Measurements from ENCODE around the gene TFAP2A.

The TFAP2A gene

GRCh38 chr6:10382322-10382721 is 32.6 kb downstream of the TFAP2A start:
- no peak for DNase-seq

GRCh38 chr6:10381830-10382208 is 33.1 kb downstream of the TFAP2A start:
- no peak for DNase-seq

DNA sequence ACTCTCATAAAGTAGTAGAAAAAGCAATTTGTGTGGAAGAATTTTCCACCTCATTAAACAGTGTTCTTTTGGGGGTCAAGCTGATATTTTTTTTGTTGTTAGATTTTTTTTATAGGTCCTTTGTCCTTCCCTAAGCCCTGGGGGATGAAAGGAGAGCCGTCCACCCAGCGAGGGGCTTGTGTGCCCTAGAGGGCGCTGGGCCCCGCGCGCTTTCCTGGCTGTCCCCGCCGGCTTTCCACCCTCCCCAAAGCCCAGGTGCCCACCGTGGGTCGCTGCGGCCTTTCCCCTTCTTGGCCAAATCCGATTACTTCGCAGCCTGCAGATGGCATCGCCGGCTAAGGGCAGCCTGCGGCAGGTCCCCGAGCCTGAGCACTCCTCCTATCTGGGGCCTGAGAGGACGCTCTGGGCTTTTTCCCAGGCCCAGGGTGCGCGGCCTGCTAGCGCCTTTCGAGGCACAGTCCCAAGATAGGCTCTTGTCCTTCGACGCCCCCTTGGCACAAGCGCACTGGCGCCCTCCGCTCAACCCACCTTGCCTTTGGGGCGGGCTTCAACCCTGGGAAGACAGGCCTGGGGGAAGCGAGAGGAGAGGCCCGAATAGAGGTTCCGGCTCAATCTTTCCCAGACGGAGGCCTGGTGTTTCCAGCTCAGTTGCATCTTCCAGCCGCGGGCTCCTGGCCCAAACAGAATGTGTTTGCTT is 33.6 kb downstream of the TFAP2A start:
- DNase-seq = no peak

GRCh38 chr6:10375391-10375969 is 39.4 kb downstream of the TFAP2A start:
- no peak for DNase-seq

GRCh38 chr6:10373642-10374359 is 41.1 kb downstream of the TFAP2A start:
- DNase-seq = no peak

DNA sequence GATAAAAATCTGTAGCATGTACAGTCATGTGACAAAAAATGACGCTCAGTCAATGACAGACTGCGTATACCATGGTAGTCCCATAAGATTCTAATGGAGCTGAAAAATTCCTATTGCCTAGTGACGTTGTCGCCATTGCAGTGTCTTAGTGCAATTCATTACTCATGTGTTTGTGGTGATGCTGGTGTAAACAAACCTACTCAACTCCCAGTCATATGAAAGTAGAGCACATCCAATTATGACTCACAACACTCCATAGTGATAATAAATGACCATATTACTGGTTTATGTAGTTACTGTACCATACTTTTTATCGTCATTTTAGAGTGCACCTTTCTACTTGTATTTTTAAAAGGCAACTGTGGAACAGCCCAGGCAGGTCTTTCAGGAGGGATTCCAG is 45.0 kb downstream of the TFAP2A start:
- no peak for DNase-seq

DNA sequence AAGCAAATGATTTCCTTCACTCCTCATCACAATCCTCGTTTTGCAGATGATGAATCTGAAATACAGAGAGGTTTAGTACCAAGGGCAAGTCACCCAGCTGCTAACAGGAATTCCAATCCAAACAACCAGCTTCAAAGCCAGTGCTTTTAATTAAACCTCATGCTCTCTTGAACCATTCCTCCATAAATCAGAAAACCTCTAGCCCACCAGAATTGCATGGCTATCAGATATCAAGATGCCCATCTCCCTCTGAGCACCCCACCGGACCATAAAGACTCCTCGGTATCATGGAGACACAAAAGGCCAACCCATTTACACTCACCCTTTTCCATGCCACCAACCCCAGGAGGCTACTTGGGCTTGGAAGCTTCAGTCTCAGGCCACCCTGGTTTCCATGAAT is 46.0 kb downstream of the TFAP2A start:
- DNase-seq = no peak

DNA sequence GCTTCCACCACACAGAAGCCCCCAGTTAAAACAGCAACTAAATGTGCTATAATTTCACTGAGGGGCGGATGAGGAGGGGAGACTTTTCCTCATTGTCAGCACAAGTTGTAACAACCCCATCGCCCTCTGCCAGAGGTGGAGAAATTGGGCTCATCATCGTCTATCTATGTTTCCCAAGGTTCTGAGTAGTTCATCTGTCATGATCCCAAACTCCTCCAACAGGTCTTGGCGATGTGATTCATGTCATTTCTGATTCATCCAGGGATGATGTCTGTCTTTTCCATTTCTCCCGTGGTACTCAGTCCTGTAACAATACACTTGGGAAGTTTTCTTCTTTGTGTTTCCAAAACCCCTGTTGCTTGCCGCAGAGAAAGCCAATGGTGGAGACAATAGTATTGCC is 51.0 kb downstream of the TFAP2A start:
- no peak for DNase-seq

DNA sequence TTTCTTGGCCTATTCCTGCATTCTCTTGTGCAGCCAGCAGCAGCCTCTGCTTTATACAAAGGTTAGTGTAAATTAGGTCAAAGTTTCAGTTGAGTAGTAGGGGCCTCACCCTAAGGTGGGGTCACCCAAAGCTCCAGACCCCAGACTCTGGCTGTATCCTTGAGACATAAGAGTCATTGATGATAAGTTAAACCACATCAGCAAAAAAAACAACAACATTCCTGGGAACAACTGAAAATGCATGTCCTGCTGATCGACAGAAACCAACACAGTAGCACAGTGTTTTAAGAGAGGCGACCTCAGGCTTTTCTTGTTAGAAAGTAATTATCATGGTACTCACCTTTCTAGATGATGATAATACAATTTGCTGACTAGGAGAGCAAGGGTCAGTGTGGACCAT is 52.6 kb downstream of the TFAP2A start:
- DNase-seq = no peak

- no peak for DNase-seq
Measured at GRCh38 chr6:10361428-10361827, 53.4 kb downstream of the TFAP2A start.

GRCh38 chr6:10359581-10359980 is 55.3 kb downstream of the TFAP2A start:
- DNase-seq = no peak

DNA sequence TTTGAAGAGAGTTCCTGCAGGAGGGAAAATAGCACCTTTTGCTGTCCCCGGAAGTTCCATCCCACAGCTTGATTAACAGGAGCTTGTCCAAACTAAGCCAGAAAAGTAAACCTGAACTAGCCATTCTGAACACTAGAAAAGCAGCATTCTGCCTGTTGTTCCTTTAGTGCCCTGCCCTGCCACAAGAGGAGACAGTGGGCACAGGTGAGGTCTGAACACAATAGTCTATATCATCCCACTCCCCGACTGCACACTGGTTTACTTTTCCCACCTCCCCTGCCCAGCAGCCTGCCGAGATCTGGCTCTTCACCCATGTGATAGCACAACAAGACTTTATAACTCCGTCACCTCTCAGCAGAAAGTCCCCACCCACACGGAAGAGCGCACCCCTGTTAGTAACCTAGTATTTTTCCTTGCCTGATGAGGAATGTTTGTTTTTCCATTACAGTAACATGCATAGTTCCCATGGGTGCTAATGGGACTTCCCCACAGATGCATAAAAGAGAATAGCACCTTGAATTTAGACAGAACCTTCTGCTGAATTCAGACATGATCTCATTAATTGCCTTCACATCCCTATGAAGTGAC is 59.7 kb downstream of the TFAP2A start:
- no peak for DNase-seq

DNA sequence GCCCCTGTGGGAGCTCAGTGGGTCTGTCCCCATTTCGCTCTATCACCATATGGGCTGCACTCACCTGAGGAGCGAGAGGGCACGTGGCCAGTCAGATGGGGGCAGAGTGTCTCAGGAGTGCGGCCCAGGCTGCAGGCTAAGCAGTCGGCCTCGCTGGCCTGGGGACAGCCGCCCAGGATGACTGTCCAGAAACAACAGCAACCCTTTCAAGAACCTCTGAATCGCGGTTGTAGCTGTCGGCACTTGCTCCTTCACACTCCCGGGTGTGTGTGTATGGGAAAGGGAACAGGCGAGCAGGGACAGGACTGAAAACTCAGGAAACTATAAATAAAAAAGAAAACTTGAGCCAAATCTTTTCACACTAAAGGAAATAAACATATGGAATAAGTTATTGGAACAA is 63.1 kb downstream of the TFAP2A start:
- DNase-seq = peak; percentile 64

- DNase-seq = no peak
Measured at GRCh38 chr6:10350720-10351119, 64.2 kb downstream of the TFAP2A start.

- DNase-seq = no peak
Measured at GRCh38 chr6:10347561-10348327, 67.1 kb downstream of the TFAP2A start.

Data from left hindlimb (tissue), 1 donor.